ENCODE results near the gene MAN1C1. TPM values are rescaled to one million over a fixed set of nuclear protein-coding genes. Genes with fewer than 3 reads are reported as not detected.

MAN1C1 gene
- total RNA-seq, 1 donor from 2014 or later: 10.9 TPM

- Mint-ChIP-seq H3K4me3 (ENCODE audit: unreplicated experiment) (no peak overlapping the region), H3K27ac (ENCODE audit: unreplicated experiment) (no peak overlapping the region), H3K36me3 (ENCODE audit: low read depth) (no peaks in the 10 kb centered on the region), H3K4me1 (ENCODE audit: low read depth) (peaks cover 26% of the 10 kb centered on the region), H3K27me3 (ENCODE audit: low read depth) (no peaks in the 10 kb centered on the region), H3K9me3 (ENCODE audit: low read depth) (no peaks in the 10 kb centered on the region)
- DNase-seq (ENCODE audit: low spot score): no peak
- no peak for TF ChIP-seq CTCF (IDR thresholded peaks at IDR 0.05)
Measured at GRCh38 chr1:25573591-25573930, 43.0 kb upstream of the MAN1C1 start.

- no peaks in the 10 kb centered on the region for H3K9me3 Mint-ChIP-seq (ENCODE audit: low read depth)
- peaks cover under 1% of the 10 kb centered on the region for H3K27me3 Mint-ChIP-seq (ENCODE audit: low read depth)
- TF ChIP-seq CTCF (IDR thresholded peaks at IDR 0.05): no peak
- H3K27ac Mint-ChIP-seq (ENCODE audit: unreplicated experiment): no peak overlapping the region
- H3K36me3 Mint-ChIP-seq (ENCODE audit: low read depth): no peaks in the 10 kb centered on the region
- peaks cover 22% of the 10 kb centered on the region for H3K4me1 Mint-ChIP-seq (ENCODE audit: low read depth)
- DNase-seq (ENCODE audit: low spot score): no peak
- H3K4me3 Mint-ChIP-seq (ENCODE audit: unreplicated experiment): no peak overlapping the region
Measured at GRCh38 chr1:25573961-25574360, 42.6 kb upstream of the MAN1C1 start.

- H3K27me3 Mint-ChIP-seq (ENCODE audit: low read depth): peaks cover 3% of the 10 kb centered on the region
- no peak for DNase-seq (ENCODE audit: low spot score)
- H3K4me1 Mint-ChIP-seq (ENCODE audit: low read depth): peaks cover 10% of the 10 kb centered on the region
- TF ChIP-seq CTCF (IDR thresholded peaks at IDR 0.05): no peak
- no peaks in the 10 kb centered on the region for H3K9me3 Mint-ChIP-seq (ENCODE audit: low read depth)
- no peaks in the 10 kb centered on the region for H3K36me3 Mint-ChIP-seq (ENCODE audit: low read depth)
- no peak overlapping the region for H3K27ac Mint-ChIP-seq (ENCODE audit: unreplicated experiment)
- H3K4me3 Mint-ChIP-seq (ENCODE audit: unreplicated experiment): no peak overlapping the region
Measured at GRCh38 chr1:25575191-25575590, 41.4 kb upstream of the MAN1C1 start.

GRCh38 chr1:25576459-25577133, 40.0 kb upstream of the MAN1C1 start:
- Mint-ChIP-seq H3K27ac (ENCODE audit: unreplicated experiment) (no peak overlapping the region), H3K9me3 (ENCODE audit: low read depth) (no peaks in the 10 kb centered on the region), H3K4me1 (ENCODE audit: low read depth) (peaks cover 10% of the 10 kb centered on the region), H3K36me3 (ENCODE audit: low read depth) (no peaks in the 10 kb centered on the region), H3K4me3 (ENCODE audit: unreplicated experiment) (no peak overlapping the region), H3K27me3 (ENCODE audit: low read depth) (peaks cover 3% of the 10 kb centered on the region)
- no peak for DNase-seq (ENCODE audit: low spot score)
- TF ChIP-seq CTCF (IDR thresholded peaks at IDR 0.05): no peak

- H3K36me3 Mint-ChIP-seq (ENCODE audit: low read depth): no peaks in the 10 kb centered on the region
- TF ChIP-seq CTCF (IDR thresholded peaks at IDR 0.05): no peak
- DNase-seq (ENCODE audit: low spot score): no peak
- H3K4me3 Mint-ChIP-seq (ENCODE audit: unreplicated experiment): no peak overlapping the region
- H3K27me3 Mint-ChIP-seq (ENCODE audit: low read depth): peaks cover 3% of the 10 kb centered on the region
- H3K9me3 Mint-ChIP-seq (ENCODE audit: low read depth): no peaks in the 10 kb centered on the region
- H3K27ac Mint-ChIP-seq (ENCODE audit: unreplicated experiment): no peak overlapping the region
- peaks cover 10% of the 10 kb centered on the region for H3K4me1 Mint-ChIP-seq (ENCODE audit: low read depth)
Measured at GRCh38 chr1:25577134-25577920, 39.3 kb upstream of the MAN1C1 start.
